HepG2 (cell line): ENCODE measurements around the gene MED1. TPM values are rescaled to one million over a fixed set of nuclear protein-coding genes. Genes with fewer than 3 reads are reported as not detected.
A peak's percentile ranks its signal among the peaks of the same experiment; 100 is the strongest.

Source experiments
- ATF1 ChIP-seq: IDR thresholded peaks from 2 replicates; pipeline ENCODE4 v1.6.1; 2016; ENCODE audit warnings: mild to moderate bottlenecking, control low read depth
- DNMT3B ChIP-seq: conservative IDR thresholded peaks from 2 replicates; pipeline ENCODE4 v1.6.1; 2016; ENCODE audit warnings: missing biosample characterization, control low read depth
- ELF1 ChIP-seq: sonication (generic); formaldehyde crosslinking; IDR thresholded peaks from 2 replicates; pipeline ENCODE4 v1.4.0; 2020; ENCODE audit warnings: missing genetic modification reagents
- FOSL1 ChIP-seq: sonication (generic); formaldehyde crosslinking; IDR thresholded peaks from 2 replicates; pipeline ENCODE4 v1.9.0; 2021; ENCODE audit warnings: missing genetic modification reagents, borderline replicate concordance
- HMGXB3 ChIP-seq: sonication (generic); formaldehyde crosslinking; IDR thresholded peaks from 2 replicates; pipeline ENCODE4 v1.4.0; 2020; ENCODE audit warnings: missing genetic modification reagents, borderline replicate concordance
- HOXD1 ChIP-seq: sonication (generic); formaldehyde crosslinking; IDR thresholded peaks from 2 replicates; pipeline ENCODE4 v1.5.0; 2020; ENCODE audit warnings: missing genetic modification reagents
- KAT7 ChIP-seq: IDR thresholded peaks from 2 replicates; pipeline ENCODE4 v1.6.1; 2018; ENCODE audit warnings: borderline replicate concordance, missing compliant biosample characterization
- MBD4 ChIP-seq: IDR thresholded peaks from 2 replicates; pipeline ENCODE4 v1.6.1; 2012; ENCODE audit warnings: low read length, inconsistent platforms, borderline replicate concordance
- MTA3 ChIP-seq: sonication (generic); formaldehyde crosslinking; IDR thresholded peaks from 2 replicates; pipeline ENCODE4 v1.4.0; 2020; ENCODE audit warnings: missing genetic modification reagents
- RCOR2 ChIP-seq: IDR thresholded peaks from 2 replicates; pipeline ENCODE4 v1.6.1; 2016; ENCODE audit warnings: missing biosample characterization, missing genetic modification reagents
- SNAPC2 ChIP-seq: sonication (generic); formaldehyde crosslinking; IDR thresholded peaks from 2 replicates; pipeline ENCODE4 v1.8.1; 2022; ENCODE audit warnings: mild to moderate bottlenecking, missing genetic modification reagents
- SRSF9 ChIP-seq: fragments of 200-400 bp; formaldehyde crosslinking; IDR thresholded peaks from 2 replicates; pipeline ENCODE4 v1.6.1; 2018; ENCODE audit warnings: borderline replicate concordance, mild to moderate bottlenecking, low read depth, low read length; ENCODE audit not compliant: insufficient read depth, poor library complexity, severe bottlenecking
- ZBTB49 ChIP-seq: sonication (generic); formaldehyde crosslinking; IDR thresholded peaks from 2 replicates; pipeline ENCODE4 v1.4.0; 2020; ENCODE audit warnings: missing genetic modification reagents, borderline replicate concordance
- ZNF326 ChIP-seq: sonication (generic); formaldehyde crosslinking; IDR thresholded peaks from 2 replicates; pipeline ENCODE4 v1.4.0; 2020; ENCODE audit warnings: missing genetic modification reagents, borderline replicate concordance
- ZNF496 ChIP-seq: sonication (generic); formaldehyde crosslinking; IDR thresholded peaks from 2 replicates; pipeline ENCODE4 v1.8.1; 2023; ENCODE audit warnings: mild to moderate bottlenecking, moderate library complexity, missing genetic modification reagents; ENCODE audit not compliant: insufficient replicate concordance
- ZNF550 ChIP-seq: sonication (generic); formaldehyde crosslinking; IDR thresholded peaks from 2 replicates; pipeline ENCODE4 v1.4.0; 2020; ENCODE audit warnings: mild to moderate bottlenecking, missing genetic modification reagents, borderline replicate concordance
- ZNF687 ChIP-seq: sonication (generic); formaldehyde crosslinking; IDR thresholded peaks from 2 replicates; pipeline ENCODE4 v1.5.1; 2020; ENCODE audit warnings: mild to moderate bottlenecking, missing genetic modification reagents, moderate library complexity
- ZNF749 ChIP-seq: sonication (generic); formaldehyde crosslinking; IDR thresholded peaks from 2 replicates; pipeline ENCODE4 v1.8.0; 2022; ENCODE audit warnings: mild to moderate bottlenecking, missing genetic modification reagents, moderate library complexity, borderline replicate concordance
- ZNF761 ChIP-seq: sonication (generic); formaldehyde crosslinking; conservative IDR thresholded peaks from 2 replicates; pipeline ENCODE4 v1.4.0; 2020; ENCODE audit warnings: mild to moderate bottlenecking, missing genetic modification reagents
- polyA plus RNA-seq, 8 experiments: library from polyadenylated mRNA; depleted of rRNA in 3 of 8; stranded (reverse) in 7 of 8; unstranded in 1 of 8; fragments of >200 nt; fragmentation: Illumina TruSeq in 4 of 8; extraction: Trizol in 4 of 8; gene quantifications; 2 replicates each; pipeline versions ENCODE4 v1.2.1 to v1.2.3, GENCODE V29; 2011 to 2016; ENCODE audit warnings: low read depth in 4 of 8, missing spikeins in 1 of 8, mixed read lengths in 1 of 8; ENCODE audit not compliant: insufficient read depth in 1 of 8
- total RNA-seq, 5 experiments: library from RNA; depleted of rRNA; stranded (reverse); fragments of >200 nt; fragmentation: Illumina TruSeq; extraction: Trizol; gene quantifications; 2 replicates each; pipeline ENCODE4 v1.2.3, GENCODE V29; 2016; ENCODE audit warnings: low read depth in 1 of 5

MED1 gene
- total and polyA plus RNA-seq, 2 of the 13 experiments (the other 11 are each of a cell fraction or from before 2014, with no cell fraction given): 37.5 to 40.1 TPM

GRCh38 chr17:39450847-39451581 lies at the start of gene MED1 (continued):
- TF ChIP-seq ZNF687 (CRISPR knock-in tag) (peak; percentile 77), DNMT3B (no peak; the same call in 1 of the 2 replicates), KAT7 (CRISPR knock-in tag) (no peak), FOSL1 (CRISPR knock-in tag) (no peak), ZNF496 (CRISPR knock-in tag) (no peak), SNAPC2 (CRISPR knock-in tag) (no peak), MBD4 (no peak), HOXD1 (CRISPR knock-in tag) (0 out of 2 replicates have a peak, but pooled peaks have one; percentile 50), SRSF9 (no peak), ZBTB49 (CRISPR knock-in tag) (no peak), HMGXB3 (CRISPR knock-in tag) (peak; percentile 73; the same call in 1 of the 2 replicates), ATF1 (no peak), ELF1 (CRISPR knock-in tag) (peak; percentile 86), ZNF326 (no peak), ZNF749 (CRISPR knock-in tag) (no peak), ZNF761 (CRISPR knock-in tag) (0 out of 2 replicates have a peak, but pooled peaks have one; percentile 41), RCOR2 (CRISPR knock-in tag) (no peak), MTA3 (CRISPR knock-in tag) (no peak), ZNF550 (CRISPR knock-in tag) (0 out of 2 replicates have a peak, but pooled peaks have one; percentile 51)
